ENCODE results near the gene MPL.

MPL gene

GRCh38 chr1:43337588-43337987 lies at the start of gene MPL:
Gene MPL, plus strand, starts transcription at chr1:43337818. Its CDS starts 31 bp downstream, at chr1:43337849.
- DNase-seq, result no peak

GRCh38 chr1:43288058-43288784 lies 49.4 kb upstream of the MPL start:
- DNase-seq, result no peak

- DNase-seq, result no peak
Observed at GRCh38 chr1:43288785-43289706, 48.6 kb upstream of the MPL start.

DNA sequence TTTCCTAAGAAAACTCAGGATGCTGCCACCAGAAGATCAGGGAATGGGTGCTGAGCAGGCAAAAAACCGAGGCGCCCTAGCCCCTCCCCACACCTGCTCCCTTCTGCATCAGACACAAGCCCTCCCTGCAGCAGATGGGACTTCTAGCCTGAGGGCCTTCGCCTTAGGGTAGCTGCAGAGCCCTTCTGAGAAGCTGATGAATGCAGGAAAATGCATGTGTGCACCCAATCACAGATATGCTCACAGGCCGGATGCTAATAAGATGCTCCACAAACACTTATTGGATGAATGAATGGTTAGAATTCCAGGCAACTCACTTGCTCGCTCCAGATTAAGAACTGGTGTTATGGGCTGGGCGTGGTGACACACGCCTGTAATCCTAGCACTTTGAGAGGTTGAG lies 45.4 kb upstream of the MPL start:
- DNase-seq, result no peak

DNA sequence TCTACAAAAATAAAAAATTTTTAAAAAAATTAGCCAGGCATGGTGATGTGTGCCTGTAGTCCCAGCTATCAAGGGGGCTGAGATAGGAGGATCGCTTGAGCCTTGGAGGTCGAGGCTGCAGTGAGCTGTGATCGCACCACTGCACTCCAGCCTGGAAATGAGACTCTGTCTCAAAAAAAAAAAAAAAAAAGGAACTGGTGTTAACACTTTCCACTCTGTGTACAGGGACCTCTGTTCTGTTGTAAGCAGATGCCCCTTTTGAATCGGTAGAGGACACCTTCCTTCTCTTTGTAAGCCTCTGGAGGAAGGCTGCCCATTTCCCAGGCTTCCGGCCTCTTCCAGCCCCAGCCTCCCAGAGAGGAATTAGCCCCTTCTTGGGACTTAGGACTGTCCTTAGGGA lies 44.9 kb upstream of the MPL start:
- no peak for DNase-seq

GRCh38 chr1:43293176-43293575 lies 44.4 kb upstream of the MPL start:
- no peak for DNase-seq

- DNase-seq, result no peak
Observed at GRCh38 chr1:43293896-43294760, 43.5 kb upstream of the MPL start.

DNA sequence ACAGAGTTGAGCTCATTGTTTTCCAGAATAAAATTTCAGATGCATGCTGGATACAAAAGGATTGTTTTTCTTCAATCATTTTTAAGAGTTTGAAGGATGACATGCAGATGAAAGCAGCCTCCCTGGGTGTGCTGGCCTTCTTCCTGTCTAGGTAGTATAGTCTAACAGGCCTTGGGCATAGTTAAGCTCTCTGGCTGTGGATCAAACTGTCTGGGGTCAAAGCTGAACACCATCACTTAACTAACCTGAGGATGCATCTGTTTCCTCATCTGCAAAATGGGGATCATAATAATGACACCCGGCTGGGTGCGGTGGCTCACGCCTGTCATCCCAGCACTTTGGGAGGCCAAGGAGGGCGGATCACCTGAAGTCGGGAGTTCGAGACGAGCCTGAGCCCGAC lies 42.9 kb upstream of the MPL start:
- DNase-seq, result no peak

DNA sequence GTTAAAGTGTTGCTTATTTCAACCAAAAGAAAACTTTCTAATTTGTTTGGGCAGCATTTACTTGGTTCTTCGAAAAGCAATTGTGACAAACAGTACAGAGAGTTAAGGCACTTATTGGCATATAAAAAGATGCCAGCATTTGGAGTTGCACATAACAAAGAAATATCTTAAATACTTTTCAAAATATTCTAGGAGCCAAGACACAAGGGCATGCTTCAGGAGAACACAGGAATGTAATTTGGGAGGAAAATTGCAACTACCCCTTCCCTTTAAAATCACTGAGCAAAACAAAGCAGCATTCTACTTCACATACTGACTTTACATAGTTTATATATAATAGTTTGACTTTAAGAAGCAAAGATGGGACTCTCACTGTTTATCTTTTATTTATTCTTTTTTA lies 41.4 kb upstream of the MPL start:
- no peak for DNase-seq

DNA sequence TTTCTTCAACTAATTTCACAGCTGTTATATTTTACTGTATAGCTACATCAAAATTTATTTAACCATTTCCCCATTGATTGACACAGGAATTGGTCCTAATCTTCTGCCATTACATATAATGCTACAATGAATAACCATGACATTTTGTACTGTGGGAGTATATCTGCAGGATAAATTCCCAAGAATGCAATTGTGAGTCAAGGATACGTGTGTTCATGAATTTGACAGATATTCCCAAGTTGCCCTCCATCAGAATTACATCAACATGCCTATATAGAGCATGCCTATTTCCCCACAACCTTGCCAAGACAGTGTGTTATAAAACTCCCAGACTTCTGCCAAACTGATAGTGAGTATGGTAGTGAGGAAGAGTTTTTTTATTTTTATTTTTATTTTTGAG lies 39.6 kb upstream of the MPL start:
- DNase-seq, result no peak

DNA sequence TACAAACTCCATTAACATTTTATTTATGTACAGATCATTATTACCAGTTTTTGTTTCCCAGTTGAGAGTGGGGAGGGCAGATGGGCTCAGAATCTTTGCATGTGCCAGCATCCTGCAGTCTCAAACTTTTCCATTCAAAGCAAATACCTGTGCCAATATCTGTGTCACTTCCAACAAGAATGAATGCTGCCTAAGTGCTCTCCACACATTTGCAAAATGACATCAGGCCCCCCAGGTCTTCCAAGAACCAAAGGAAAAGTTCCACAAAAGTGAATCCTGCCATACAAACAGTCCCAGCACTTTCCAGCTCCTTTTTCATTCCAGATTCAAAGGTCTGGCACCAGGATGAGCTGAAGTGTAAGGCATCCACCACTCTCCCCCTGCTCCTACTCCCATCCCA lies 38.5 kb upstream of the MPL start:
- no peak for DNase-seq

GRCh38 chr1:43300378-43301094 lies 37.1 kb upstream of the MPL start, which contains the start of gene TIE1:
Gene TIE1, plus strand, starts transcription at chr1:43300982. Its CDS starts 90 bp downstream, at chr1:43301072.
- no peak for DNase-seq

- no peak for DNase-seq
Observed at GRCh38 chr1:43302201-43302600, 35.4 kb upstream of the MPL start.

DNA sequence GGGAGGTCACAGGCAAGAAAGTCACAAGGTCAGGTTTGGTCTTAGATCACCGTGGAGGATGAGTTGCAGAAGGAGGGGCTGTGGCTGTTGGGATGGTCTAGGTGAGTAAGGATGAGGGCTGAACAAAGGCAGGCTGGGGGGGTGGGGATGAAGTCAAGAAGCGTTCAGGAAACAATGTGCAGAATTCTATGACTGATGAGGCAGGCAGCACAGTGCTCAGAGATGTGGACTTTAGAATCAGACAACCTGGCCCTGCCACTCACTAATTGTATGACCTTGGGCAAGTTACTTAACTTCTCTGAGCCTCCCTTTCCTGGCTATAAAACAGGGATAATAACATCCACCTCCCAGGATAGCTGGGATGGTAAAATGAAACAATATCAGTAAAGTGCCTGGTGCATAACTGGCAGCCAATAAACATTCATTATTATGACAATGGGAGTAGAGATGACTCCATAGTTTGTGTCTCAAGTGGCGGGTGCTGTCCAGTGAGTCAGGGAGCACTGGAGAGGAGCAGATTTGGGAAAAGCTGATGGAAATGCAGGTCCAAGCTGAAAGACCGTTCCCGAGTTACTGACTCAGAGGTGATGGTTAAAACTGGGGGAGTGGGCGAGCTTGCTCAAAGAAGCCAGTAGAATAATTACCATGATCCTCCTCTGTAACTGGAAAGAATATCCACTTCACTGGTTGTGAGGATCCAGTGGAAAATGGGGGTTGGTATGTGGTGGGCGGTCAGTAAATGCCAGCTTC lies 34.7 kb upstream of the MPL start:
- DNase-seq, result no peak

GRCh38 chr1:43303471-43304313 lies 33.9 kb upstream of the MPL start:
- no peak for DNase-seq

GRCh38 chr1:43304314-43304681 lies 33.3 kb upstream of the MPL start:
- no peak for DNase-seq

DNA sequence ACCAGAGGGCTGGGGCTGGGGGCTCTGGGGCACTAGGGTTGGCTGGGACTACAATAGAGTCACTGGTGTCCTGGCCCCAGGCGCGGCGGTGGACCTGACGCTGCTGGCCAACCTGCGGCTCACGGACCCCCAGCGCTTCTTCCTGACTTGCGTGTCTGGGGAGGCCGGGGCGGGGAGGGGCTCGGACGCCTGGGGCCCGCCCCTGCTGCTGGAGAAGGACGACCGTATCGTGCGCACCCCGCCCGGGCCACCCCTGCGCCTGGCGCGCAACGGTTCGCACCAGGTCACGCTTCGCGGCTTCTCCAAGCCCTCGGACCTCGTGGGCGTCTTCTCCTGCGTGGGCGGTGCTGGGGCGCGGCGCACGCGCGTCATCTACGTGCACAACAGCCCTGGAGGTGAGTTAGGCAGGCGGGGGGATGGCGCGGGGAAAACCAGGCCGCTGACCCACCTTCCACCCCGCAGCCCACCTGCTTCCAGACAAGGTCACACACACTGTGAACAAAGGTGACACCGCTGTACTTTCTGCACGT lies 32.8 kb upstream of the MPL start:
- DNase-seq, result no peak

- no peak for DNase-seq
Observed at GRCh38 chr1:43305461-43305860, 32.2 kb upstream of the MPL start.

GRCh38 chr1:43305926-43306687 lies 31.5 kb upstream of the MPL start:
- DNase-seq, result no peak
